ENCODE results near the gene CTAGE9. TPM values are rescaled to one million over a fixed set of nuclear protein-coding genes. Genes with fewer than 3 reads are reported as not detected.

The CTAGE9 gene
- total RNA-seq, 1 donor from 2014 or later = not detected

DNA sequence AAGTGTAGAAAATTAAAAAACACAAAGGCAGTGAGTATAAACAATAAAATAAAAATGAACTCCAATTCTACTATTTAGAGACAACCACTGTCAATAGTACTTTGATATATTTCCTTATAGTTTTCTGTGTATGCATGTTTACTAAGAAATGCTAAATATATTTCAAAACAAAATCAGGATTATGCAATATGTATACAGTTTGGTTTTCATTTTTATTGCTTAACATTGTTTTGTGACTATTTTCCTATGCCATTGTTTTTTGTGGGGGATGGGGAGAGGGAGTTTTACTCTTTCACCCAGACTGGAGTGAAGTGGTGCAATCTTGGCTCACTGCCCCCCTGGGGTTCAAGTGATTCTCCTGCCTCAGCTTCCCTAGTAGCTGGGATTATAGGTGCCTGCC lies 29.2 kb downstream of the CTAGE9 start:
- FAIRE-seq (no peak), DNase-seq (ENCODE audit: low spot score in 2 of 2) (no peak)

DNA sequence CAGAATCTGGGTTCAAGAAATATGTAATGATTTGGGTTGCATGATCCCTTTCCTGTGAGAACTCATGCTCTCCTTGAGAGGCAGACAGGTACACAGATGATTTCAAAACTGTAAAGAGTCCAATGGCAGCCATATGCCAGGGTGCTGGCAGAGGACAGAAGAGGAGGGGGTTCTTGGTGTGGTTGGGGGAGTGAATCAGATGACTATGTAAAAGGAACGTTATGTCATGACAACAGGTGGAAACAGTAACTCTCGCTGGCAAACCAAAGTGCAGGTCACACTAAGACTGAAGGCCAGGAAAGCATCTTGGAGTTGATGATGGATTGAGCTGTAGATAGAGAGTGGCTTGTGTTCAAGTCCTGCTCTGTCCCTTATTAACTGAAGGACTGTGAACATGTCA lies 29.9 kb downstream of the CTAGE9 start:
- DNase-seq (ENCODE audit: low spot score in 2 of 2) = no peak
- no peak for FAIRE-seq

GRCh38 chr6:131678442-131678841 lies 32.4 kb downstream of the CTAGE9 start:
- DNase-seq (ENCODE audit: low spot score in 2 of 2) (no peak), FAIRE-seq (no peak)

DNA sequence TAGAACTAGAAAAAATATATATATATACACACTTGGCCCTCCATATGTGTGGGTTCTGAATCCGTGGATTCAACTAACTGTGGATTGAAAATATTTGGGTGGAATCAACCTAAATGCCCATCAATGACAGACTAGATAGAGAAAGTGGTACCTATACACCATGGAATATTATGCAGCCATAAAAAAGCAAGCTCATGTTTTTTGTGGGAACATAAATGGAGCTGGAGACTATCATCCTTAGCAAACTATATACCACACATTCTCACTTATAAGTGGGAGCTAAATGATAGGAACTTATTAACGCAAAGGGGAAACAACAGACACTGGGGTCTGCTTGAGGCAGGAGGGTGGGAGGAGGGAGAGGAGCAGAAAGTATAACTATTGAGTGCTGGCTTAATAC lies 37.6 kb downstream of the CTAGE9 start:
- DNase-seq (ENCODE audit: low spot score in 2 of 2) (no peak), FAIRE-seq (no peak)

- DNase-seq (ENCODE audit: low spot score in 2 of 2) (no peak), FAIRE-seq (no peak)
Observed at GRCh38 chr6:131669891-131670290, 40.9 kb downstream of the CTAGE9 start.

- no peak for FAIRE-seq
- no peak for DNase-seq (ENCODE audit: low spot score in 2 of 2)
Observed at GRCh38 chr6:131663578-131664165, 47.1 kb downstream of the CTAGE9 start.

DNA sequence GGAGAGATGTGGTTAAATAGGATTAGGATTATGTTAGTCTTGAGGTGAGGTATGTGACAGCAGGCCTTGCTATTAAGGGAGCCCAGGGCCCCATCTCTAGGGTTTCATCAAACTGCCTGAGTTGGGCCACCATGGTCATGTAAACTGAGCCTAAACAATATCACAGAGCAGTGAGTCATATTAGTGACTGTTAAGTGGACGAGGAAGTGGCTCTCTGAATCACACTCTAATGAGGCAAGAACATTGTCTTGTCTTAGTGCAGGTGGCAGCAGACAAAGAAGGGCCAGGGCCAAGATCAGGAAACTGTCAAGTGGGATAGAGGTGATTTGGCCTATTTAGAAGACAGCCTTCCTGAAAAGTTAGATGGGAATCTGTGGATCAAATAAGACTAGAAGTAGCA lies 50.6 kb downstream of the CTAGE9 start:
- no peak for DNase-seq (ENCODE audit: low spot score in 2 of 2)
- FAIRE-seq = no peak

Other genes with a start within 250 kb of the CTAGE9 start
- gene ARG1, start 137.8 kb downstream of the CTAGE9 start, total RNA-seq = 0.41 TPM
- 53.8 TPM for gene MED23, start 82.8 kb downstream of the CTAGE9 start, total RNA-seq
- gene ENPP3, start 73.7 kb downstream of the CTAGE9 start, total RNA-seq = 0.41 TPM
- gene OR2A4, start 9.6 kb downstream of the CTAGE9 start, total RNA-seq = not detected
- gene ENPP1, start 97.0 kb upstream of the CTAGE9 start, total RNA-seq = 0.41 TPM
- gene CCN2, start 240.4 kb upstream of the CTAGE9 start, total RNA-seq = 4.1 TPM